Measurements from ENCODE around the gene NIPAL3.
A peak's percentile ranks its signal among the peaks of the same experiment; 100 is the strongest.

The NIPAL3 gene

DNA sequence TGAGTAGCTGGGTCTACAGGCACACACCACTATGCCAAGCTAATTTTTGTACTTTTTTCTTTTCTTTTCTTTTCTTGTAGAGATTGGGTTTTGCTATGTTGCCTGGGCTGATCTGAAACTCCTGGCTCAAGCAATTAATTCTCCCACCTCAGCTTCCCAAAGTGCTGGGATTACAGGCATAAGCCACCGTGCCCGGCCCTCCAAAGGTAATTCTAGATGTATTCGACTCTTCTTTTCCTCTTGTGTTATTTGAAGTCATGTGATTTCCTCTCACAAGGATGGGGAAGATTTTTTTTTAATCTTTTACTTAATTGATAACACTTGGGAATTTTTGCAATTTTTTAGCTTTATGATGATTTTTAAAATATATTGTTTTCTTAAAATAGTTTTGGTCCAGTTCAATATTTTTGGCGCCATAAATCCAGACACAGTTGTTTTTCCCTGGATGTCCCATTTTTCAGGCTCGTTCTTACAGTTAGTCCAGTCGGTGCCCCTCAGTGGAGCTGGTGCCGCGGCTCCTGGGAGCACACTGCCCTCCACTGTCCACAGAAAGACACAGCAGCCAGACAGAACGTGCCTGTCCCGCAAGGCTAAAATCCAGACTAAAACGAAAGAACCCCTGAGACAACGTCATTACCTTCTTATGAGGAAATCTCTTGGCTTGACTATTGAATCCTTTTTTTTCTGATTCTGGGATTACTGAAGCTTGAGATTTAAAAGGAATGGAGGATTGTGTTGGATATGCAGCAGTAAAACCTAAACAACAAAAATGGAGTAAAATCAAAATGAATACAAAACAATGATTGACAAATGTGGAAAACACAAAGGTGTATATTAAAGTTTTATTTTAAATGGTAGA, 24.4 kb upstream of the NIPAL3 start:
- peak; percentile 62 for DNase-seq (ENCODE audit: low read depth, low spot score)

DNA sequence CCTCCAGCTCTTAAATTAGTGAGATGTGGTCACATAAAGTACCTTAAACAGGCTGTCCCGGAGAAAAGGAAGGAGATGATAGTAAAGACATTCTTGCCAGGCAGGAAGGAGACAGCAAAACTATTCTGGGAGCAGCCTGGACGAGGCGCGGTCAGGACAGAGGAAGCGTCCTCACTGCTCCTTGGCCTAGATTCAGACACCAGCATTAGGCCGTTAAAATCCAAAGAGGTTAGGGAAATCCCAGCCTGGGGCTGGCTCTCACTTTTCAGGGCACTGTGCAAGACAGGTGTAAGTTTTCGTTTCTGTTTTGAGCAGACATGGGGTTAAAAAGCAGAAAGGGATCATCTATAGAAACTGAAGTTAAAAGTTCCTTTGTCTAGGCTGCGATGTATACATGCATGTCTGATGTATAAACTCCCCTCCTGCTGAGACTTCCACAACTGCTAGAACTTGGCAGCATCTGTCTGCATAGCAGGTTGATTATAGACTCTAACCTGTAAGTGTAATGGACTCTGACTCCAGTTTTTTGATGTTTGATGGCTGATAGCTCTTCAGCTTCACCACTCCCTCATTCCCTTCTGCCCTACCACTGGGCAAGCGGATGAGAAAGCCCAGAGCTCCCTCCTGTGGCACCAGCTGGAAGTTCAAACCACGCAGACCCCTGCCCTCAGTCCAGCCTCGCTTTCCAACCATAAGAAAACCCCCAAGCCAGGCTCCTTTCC, 23.6 kb upstream of the NIPAL3 start:
- no peak for DNase-seq (ENCODE audit: low read depth, low spot score)

DNA sequence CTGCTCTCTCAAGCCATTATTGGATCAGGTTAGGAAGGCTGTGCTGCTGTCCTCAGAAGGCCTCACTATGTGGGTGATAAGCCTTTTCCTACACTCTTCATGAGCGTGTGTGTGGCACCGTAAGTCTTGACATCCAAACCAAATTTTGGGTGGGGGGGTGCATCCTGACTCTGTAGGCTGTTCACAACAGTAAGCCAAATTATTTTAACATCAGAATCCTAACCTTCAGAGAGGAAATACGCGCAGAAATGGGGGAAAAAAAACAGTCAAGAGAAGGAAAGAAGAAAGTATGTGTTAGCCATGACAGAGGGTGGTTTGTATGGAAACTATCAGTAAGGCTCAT, 23.0 kb upstream of the NIPAL3 start:
- DNase-seq (ENCODE audit: low read depth, low spot score): no peak

DNA sequence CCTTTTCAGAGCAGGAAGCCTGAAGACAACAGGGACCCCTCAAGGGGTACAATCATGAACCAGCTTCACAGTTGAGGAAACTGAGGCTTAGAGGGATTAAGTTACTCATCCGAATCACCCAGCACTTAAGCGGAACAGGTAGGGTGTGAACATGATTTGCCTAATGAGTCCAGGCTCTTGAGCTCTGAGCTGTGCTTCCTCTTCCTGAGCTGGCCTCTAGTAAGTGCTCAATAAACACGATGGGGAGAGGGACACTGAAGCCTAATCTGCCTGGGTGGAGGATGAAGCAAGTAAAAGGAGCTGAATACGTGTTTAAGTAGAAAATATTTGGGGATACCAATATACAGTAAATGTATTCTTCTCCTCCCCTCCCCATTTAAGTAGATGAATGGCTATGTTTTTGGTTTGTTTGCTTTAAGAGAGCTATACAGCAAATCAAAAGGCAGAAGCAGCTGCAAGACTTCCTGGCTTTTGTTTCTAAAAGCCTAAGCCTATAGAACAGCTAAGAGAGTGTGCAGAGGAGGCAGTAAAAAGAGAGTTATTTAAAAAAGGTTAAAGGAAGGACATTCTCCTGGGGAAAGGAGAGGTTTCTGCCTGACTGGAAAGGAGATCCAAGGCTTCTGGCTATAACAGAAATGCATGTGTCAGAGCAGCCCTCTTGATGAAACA, 22.5 kb upstream of the NIPAL3 start:
- DNase-seq (ENCODE audit: low read depth, low spot score): no peak

DNA sequence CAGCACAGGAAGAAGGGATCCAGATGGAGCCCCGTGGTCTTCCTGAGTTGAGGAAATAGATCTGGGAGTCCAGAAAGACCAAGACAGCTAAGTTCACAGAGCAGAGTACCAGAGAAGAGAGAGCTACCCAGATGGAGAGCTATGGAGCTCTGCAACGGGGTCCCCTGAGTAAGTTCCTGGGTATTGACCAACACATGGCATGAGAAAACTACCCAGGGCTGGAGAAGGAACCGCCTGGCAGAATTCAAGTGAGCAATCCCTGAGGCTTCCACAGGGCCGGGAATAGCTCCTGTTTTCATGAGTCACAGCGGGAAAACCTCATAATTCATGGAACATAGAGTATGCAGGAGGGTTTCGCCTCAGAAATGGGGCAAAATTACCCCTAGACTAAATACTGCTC, 21.7 kb upstream of the NIPAL3 start:
- DNase-seq (ENCODE audit: low read depth, low spot score): no peak

DNA sequence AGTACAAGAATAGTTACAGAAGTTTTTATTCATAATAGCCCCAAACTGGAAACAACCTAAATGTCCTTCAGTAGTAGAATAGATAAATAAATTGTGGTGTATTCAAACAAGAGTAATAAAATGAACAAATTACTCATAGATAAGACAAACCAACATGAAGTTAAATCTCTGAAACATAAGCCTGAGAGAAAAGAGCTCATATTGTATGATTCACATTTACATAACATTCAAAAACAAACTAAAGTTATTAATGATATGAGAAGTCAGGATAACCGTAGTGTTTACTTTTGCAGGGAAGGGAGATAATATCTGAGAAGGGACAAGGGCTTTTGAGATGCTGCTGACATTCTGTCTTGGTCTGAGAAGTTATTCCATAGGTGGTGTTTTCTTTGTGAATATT, 15.5 kb upstream of the NIPAL3 start:
- DNase-seq (ENCODE audit: low read depth, low spot score): no peak

DNA sequence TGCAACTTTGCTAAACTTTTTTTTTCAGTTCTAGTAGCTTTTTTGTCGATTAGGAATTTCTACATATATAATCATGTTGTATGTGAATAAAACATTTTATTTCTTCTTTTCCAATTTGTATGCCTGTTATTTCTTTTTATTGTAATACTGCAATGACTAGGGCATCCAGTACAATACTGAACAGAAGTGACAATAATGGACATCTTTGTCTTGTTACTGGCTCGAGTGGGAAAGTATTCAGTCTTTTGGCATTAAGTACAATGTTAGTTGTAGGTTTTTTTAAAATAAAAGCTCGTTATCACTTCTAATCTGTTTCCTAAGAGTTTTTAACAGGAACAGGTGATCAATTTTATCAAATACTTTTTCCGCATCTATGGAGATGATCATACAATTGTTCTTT, 11.8 kb upstream of the NIPAL3 start:
- DNase-seq (ENCODE audit: low read depth, low spot score): no peak

DNA sequence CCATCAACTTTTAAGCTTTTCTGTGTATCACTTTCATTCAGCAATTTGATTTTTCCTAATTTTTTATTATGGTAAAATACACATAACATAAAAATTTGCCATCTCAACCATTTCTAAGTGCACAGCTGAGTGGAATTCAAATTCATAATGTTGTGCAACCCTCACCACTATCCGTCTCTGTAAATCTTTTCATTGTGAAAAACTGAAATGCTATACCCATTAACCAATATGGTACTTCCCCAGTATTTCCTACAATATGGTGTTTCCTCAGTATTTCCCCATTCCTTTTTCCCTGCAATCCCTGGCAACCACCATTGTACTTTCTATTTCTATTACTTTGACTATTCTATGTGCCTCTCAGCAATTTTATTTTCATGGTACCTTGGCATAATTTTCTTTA, 8.8 kb upstream of the NIPAL3 start:
- no peak for DNase-seq (ENCODE audit: low read depth, low spot score)

DNA sequence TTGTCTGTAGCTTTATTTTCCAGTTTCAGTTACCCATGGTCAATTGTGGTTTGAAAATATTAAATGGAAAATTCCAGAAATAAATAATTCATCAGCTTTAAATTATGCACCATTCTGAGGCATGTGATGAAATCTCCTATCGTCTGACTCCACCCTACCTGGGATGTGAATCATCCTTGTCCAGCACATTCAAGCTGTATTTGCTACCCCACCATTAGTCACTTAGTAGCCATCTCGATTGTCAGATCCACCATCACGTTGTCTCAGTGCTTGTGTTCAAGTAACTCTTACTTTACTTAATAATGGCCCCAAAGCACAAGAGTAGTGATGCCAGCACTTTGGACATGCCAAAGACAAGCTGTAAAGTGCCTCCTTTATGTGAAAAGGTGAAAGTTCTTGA, 6.1 kb upstream of the NIPAL3 start:
- no peak for DNase-seq (ENCODE audit: low read depth, low spot score)

DNA sequence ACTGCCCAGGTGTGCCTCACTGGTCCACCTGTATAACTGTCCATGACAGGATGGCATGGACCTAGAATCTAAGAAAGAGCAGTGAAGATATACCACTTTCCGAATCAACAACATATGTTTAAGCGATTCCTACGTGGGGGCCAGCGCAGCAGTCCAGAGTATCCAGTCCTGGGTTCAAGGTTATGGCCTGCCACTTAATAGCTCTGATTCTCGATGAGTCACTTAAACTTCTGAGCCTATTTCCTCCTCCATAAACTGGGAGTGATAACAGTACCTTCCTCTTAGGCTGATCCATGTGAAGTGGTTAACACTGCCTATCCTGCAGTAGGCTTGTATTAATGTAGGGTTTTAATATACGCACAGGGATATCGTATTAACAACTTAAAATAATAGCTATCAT, 4.9 kb upstream of the NIPAL3 start:
- DNase-seq (ENCODE audit: low read depth, low spot score): no peak

DNA sequence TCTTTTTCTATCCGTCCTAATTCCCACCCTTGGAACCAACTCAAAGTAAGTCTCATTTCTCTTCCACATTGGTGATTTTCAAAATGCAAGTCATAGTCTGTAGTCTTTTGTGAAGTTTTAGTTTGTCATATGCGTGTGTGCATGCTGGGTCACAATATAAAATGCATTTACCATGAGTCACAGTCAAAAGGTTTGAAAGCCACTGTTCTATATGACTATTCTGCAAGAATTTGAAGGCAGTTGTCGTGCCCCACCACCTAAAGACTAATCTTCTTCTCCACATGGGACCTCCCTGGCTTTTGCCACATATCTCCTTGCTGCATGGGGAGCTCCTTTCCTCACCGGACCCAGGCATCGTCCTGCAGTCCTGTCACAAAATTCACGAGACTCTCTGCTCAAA, 3.6 kb upstream of the NIPAL3 start:
- DNase-seq (ENCODE audit: low read depth, low spot score): no peak

DNA sequence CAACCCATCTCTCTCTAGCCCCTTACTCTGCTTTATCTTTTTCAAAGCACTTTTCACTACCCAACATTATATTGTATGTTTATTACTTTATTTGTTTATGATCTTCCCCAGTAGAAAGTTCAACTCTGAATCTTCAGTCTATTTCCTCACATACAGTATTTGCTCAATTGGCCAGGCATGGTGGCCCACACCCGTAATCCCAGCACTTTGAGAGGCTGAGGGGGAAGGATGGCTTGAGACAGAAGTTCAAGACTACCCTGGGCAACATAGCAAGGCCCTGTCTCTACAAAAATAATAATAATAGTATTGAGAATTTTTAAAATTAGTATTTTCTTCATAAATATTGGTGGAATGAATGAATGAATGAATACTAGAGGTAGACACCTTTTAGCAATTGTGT, 3.2 kb upstream of the NIPAL3 start:
- no peak for DNase-seq (ENCODE audit: low read depth, low spot score)

DNA sequence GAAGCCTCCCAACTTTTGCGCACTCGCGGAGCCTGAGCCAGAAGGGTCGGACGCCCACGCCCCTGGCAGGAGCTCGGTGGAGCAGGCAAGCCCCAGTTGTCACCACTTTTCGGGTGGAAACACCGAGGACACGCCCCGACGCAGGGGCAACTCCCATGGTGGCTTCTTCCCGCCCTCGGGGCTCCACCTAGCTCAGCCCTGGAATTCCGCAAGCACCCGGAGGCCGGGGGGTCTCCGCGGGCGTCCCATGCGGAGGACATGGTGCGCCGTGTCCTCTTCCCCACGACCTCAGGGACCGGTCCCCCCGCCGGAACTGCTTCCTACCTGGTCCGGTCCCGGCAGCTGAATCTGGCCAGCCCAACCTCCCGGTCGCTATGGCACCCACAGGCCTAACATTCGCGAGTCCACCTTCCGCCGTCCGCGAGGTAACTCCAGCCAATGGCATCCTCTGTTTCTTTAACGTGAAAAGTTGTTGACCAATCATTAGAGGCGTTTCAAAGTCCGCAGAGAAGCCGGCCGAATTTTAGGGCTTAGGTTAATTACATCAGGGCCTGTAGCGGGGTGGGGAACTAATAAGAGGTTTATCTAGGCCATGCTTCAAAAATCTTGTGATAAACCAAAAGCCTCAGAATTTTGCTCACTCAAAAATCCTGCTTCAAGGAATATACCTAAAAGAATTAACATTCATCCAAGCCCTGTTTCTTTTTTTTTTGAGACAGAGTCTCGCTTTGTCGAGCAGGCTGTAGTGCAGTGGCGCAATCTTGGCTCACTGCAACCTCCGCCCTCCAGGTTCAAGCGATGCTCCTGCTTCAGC, 2.0 kb upstream of the NIPAL3 start, which contains the start of gene STPG1:
STPG1 (minus strand) TSS at position 433 of the 814 bp plus-strand sequence. CDS start 12,394 bp downstream, outside the sequence.
- no peak for DNase-seq (ENCODE audit: low read depth, low spot score)

DNA sequence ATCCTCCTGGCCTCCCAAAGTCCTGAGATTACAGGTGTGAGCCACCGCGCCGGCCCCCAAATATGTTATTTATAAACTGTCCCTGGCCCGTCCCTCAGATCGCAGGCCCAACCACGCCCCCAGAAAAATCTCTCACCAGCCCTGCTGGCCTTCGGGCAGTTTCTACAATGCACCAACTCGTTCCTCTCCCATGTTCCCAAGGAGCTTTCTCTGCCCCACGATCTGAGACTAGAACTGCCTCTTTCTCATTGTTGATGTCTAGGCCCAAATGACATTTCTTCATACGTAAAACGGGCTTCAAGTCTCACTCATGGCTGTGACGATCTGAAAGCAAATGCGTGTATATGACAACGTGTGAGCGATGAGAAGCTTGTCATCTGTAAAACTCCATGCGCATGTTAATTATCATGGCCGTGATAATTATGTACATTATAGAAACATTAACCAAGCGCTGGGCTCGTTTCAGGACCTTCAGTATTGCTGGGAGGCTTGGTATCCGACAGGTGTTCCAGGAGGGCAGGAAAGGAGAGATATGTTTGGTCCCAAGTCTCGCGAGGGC, 748 bp upstream of the NIPAL3 start:
- DNase-seq (ENCODE audit: low read depth, low spot score): no peak

DNA sequence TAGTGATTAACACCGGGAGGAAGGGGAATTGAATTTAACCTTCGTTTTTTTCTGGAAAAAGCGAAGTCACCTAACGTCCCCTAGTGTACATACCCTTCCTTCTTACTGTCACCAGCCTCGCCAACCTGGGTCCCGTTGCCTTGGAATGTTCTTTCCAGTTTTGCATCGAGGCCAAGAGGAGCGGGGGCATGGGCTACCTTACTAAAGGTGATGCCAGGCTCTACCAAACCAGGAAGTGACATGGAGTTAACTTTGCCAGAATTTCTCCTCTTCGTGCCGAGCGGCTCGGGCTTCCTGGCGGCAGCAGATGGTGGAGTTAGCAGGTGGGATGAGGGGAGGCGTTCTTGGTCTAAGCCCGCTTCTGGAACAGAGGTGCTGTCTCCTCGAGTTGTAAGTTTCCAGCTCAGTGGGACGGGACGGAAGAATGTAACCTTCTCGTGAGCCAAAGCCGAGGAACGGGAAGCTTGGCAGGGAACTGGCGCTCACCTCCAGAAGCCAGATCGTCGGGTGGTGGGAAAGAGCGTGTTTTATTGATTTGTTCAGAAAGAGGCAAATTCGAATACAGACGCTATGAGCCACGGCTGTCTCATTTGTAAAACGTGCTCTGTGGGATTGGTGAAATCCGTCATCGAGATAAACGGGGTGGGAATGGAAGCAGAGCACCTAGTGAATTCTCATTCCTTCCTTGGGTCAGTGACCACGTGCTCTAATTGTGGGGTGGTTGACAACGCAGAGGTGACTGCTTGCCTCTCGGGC, 486 bp downstream of the NIPAL3 start:
- no peak for DNase-seq (ENCODE audit: low read depth, low spot score)

DNA sequence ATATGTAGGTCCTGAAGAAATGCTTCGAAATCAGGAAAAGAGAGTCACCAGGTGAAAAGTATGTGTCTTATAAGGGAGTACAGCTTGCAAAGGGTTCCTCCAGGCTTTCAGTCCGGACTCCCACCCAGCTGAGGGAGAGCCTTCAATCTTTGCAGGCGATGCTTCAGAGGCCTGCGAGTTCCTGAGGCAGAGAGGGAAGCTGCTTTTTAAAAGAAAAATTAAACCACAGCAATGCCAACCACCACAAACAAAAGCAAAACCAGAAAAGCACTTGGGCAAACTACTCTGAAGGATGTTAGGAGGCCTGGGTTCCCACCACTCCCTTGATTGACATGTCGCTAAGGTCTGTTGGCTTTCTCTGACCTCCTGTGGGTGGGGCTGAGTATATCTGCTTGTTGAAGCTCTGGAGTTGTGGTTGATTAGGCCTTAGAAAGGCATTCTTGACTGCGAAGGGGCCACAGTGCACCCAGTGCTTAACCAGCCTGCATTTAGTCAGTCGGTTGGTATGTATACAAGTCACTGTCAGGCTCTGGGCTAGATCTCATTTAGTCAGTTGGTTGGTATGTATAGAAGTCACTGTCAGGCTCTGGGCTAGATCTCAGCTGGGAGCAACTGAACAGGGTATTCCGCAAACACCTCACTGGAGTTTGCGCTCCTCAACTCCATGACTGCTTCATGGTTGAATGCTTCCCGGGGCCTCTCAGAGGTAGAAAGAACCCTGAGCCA, 1.2 kb downstream of the NIPAL3 start:
- DNase-seq (ENCODE audit: low read depth, low spot score): no peak

DNA sequence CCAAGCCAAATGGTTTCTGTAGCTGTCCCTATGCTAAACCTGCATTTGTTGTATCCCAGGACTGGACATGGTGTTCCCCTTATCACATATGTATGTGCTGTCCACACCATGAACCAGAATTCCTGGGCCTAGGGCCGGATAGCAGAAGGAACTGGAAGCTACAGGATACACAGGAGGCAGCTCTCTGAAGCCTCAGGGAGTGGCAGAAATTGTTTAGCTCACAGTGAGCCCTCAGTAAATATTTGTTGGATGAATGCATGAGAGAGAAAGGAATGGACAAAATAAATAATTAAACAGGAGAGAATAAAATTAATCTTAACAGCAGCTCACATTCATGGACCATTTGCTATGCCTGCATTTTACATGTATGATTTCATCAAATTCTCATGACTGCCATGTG, 2.1 kb downstream of the NIPAL3 start:
- no peak for DNase-seq (ENCODE audit: low read depth, low spot score)

DNA sequence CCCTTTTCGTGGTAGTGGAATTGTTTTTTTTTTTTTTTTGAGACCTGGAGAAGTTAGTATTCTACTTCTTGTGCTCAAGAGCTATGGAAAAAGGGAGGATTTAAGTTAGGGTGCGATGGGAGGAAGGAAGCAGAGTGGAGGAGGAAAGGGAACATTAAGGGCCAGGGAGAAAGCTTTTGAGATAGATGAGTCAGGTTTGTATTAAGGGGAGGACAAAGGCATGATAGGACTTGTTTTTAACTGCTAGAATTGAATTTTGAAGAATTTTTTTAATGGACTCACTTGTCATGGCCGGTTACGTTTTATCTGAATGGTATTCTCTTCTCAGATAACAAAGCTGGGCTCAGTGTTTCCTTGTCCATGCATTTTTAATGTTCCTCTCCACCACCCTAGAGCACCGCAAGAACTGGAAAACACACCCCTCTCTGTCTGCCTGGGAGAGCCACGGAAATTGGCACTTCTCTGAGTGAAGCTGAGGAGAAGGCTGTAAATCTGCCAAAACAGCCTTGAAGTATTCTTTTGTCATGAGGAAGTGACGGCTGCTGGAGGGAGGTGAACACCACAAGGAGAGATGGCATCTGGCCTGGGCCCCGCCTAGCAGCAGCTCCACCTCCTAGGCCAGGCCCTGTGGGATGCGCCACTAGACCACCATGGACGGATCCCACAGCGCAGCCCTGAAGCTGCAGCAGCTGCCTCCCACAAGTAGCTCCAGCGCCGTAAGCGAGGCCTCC, 3.5 kb downstream of the NIPAL3 start:
- no peak for DNase-seq (ENCODE audit: low read depth, low spot score)

DNA sequence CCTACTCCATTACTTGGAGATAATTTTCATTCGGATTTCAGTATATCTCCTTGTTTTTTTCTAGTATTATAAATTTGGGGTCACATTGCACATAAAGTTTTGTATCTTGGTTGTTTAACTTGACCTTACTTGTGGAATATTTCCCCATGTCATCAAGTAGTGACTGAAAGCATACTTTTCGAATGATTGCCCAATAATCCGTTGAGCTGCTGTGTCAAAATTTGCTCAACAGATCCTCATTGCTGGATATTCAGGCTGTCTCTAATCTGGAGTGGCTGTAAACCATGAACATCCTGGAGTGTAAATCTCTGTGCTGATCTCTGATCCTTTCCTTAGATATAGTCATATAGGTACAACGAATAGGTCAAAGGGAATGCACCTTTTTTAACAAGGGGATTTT, 4.9 kb downstream of the NIPAL3 start:
- DNase-seq (ENCODE audit: low read depth, low spot score): no peak
